GM12873 (cell line): ENCODE results near the gene BET1.

Source experiments
- CTCF ChIP-seq: IDR thresholded peaks from 2 replicates; pipeline ENCODE4 v1.5.1; 2012; ENCODE audit warnings: low read depth, mild to moderate bottlenecking, moderate library complexity, low read length, control low read depth; ENCODE audit not compliant: insufficient read depth; ENCODE audit errors: missing control alignments

Gene BET1

DNA sequence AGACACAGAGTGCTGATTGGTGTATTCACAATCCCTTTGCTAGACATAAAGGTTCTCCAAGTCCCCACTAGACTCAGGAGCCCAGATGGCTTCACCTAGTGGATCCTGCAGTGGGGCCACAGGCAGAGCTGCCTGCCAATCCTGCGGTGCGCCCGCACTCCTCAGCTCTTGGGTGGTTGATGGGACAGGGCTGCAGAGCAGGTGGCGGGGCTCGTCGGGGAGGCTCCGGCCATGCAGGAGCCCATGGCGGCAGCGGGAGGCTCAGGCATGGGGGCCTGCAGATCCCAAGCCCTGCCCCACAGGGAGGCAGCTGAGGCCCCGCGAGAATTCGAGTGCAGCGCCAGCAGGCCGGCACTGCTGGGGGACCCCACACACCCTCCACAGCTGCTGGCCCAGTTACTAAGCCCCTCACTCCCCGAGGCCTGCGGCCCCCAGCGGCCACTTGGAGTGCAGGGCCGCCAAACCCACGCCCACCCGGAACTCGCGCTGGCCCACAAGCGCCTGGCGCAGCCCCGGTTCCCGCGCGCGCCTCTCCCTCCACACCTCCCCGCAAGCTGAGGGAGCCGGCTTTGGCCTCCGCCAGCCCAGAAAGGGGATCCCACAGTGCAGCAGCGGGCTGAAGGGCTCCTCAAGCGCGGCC is 7.7 kb upstream of the BET1 start:
- TF ChIP-seq CTCF: no peak

- no peak for TF ChIP-seq CTCF
Observed at GRCh38 chr7:94008537-94008936, 4.4 kb upstream of the BET1 start.

- TF ChIP-seq CTCF: no peak
Observed at GRCh38 chr7:94005753-94006152, 1.6 kb upstream of the BET1 start.

GRCh38 chr7:94003446-94004023 is 620 bp downstream of the BET1 start:
- TF ChIP-seq CTCF: no peak

DNA sequence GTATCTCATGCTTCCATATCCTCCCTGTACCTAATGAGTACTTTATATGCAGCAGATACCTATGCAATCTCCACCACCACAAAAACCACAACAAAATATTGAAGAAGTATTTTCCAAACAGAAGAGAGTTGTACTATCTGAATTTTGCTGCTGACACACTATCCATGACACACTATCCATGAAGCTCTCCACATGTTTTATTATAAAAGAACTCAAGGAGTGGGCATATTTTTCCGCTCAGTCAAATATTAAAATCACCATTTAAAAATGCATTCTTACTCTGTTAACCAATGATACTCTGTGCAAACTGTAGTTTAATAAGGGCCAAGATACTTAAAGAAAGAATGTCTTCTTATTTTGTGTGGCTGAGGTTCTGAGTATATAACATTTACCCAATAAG is 2.8 kb downstream of the BET1 start:
- no peak for TF ChIP-seq CTCF

DNA sequence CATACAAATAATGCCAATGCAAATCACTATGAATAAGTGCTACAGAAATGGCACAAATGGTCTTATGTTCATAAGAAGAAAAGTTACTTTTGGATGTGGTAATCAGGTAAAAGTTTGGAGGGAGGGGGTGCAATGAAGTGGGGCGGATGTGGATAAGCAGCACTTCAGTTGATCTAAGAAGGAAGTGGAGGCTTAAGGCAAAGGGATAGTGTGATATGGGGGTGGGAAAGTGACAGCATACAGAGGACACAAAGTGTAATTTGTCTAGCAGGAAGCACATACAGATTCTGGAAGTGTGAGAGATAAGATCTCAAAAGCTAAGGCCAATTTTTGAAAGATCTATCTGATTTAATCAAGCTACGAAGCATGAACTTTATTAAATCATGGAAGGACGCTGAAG is 6.3 kb downstream of the BET1 start:
- no peak for TF ChIP-seq CTCF

DNA sequence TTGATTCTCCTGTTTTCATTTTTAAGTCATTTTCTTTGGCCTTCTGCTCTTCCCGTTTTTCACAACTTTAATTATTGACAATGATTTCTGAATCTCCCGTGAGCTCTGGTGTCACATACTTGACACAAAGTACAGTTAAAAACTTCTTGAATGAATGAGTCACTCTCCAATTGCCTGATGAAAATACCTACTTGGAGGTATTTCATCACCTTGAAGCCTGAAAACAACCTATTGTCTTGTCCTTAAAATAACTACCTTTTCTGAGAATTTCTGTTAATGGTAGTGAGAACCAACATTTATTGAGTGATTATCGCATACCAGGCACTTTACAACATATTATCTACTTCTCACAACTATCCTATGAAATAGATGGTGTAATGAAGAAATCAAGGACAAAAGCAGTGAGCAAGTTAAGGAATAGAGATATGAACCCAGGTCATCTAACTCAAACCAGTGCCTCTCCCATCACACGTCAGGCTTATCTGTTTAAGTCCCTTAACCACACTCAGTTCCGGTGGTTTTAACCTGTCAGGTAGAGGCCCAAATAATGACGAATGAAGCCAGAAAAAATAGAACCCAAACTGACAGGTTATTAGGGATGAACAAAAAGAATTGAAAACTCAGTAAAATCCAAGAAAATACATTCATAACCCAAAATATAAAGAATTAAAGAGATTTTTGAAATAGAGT is 11.6 kb downstream of the BET1 start:
- no peak for TF ChIP-seq CTCF
